Cerebellar cortex (tissue), 1 donor: ENCODE data around the gene OR2A42.
"Not testable (repeated sequence)": the region's sequence is repeated elsewhere in the genome, so short reads cannot be mapped to it uniquely, and the experiment has no call there.

ENCODE experiments used
- DNase-seq: peaks from one replicate; pipeline ENCODE4 v3.0.0-alpha.2; 2015; ENCODE audit warnings: low spot score

OR2A42 gene, protein sequence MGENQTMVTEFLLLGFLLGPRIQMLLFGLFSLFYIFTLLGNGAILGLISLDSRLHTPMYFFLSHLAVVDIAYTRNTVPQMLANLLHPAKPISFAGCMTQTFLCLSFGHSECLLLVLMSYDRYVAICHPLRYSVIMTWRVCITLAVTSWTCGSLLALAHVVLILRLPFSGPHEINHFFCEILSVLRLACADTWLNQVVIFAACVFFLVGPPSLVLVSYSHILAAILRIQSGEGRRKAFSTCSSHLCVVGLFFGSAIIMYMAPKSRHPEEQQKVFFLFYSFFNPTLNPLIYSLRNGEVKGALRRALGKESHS

DNA sequence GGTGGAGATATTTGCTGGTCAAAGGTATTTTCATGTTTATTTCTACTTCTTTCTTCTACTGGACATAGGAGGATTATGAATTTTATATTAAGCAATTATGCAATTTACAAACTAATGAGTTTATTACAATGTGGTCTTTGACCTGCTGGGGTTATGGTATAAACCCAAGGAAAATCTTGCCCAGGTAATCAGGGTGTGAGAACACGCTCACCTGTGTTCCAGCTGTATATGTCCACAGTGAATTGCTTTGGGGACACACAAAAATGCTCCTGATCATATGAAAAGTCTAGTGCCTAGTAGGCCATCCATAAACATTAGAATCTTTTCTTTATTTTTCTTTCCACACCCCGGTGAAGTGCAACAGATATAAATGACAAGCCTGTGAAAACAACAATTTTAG lies at the start of gene OR2A42:
TSS of gene OR2A42 (minus strand) at position 241 of the 400 bp plus-strand sequence. CDS start 6,762 bp downstream, outside the sequence.
- not testable (repeated sequence) for DNase-seq

DNA sequence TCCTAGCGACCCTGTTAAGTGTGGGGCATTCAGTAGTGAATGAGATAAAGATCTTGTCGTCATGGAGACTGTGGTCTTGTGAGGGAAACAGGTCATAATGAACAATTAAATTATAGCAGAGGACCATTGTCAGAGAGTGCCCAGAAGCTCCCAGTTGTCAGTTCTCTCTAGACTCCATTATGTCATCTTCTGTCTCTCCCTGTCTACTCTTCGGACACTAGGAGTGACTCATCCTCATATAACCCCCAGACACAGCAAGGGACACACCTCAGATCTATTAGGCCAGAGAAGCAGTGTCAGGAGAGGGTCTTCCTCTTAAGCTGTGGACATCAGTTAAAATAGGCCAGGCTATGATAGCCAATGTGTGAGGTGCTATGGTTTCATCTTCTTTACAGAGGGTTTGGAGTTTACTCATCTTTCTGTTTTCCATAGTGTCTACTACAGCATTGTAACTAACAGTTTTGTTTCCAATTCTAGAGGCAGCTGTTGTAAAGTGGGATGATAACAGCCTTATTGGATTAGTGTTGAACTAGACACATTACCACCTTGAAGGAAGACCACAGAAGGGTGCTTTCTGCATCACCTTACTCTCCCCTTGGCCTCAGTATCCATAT lies 47.9 kb upstream of the OR2A42 start:
- not testable (repeated sequence) for DNase-seq

DNA sequence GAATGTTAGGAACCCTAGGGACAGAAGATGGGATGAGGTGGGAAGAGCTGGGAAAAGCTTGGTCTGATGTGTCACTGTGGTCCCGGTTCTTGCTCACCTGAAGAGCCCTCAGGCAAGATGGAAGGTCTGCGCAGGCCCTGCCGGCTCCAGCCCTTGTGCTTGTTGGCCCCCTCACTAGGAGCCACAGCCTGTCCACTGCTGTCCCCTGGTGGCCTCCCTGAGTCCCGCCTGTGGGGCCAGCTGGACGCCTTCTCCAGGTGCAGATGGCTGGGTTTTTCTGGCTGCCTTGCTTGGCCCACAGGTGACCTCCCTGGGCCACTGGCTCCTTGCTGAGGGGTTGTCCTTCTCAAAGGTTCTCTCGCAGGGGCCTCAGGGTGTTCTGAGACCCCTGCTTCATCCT lies 44.3 kb upstream of the OR2A42 start:
- DNase-seq: not testable (repeated sequence)

DNA sequence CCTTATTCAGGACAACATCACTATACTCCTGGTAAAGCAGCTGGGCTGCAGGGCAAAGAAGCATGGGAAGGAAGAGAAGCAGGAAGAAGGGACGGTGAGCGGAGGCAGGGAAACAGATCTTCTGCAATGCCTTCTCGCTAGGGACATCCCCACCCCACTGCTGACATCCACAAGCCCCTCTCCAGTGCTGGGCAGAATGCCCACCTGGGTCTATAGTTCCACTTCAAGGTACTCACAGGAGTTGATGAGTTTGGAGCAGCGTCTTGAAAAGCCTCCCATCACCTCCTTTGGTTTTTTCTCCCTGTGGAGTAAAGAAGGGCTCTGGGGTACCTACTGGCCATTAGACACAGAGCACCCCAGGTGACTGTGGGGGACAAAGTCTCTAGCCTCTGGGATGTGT lies 43.1 kb upstream of the OR2A42 start:
- DNase-seq: not testable (repeated sequence)

DNA sequence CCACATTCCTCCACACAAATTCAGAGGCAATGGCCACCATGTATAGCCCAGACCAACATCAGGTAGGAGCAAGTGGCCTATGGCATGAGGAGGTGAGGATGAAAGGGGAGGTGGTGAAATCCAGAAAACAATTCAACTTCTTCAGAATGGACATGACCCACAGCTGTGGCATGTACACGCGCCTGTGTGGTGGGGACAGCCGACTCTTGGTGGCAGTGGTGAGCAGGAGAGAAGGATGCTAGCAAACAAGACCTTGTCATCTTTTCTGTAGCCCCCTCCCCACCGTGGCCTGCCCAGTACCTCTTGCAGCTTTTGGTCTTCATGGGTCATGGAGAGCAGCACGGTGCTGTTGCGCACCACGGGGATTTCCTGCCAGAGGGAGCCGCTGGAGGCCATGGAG lies 42.6 kb upstream of the OR2A42 start:
- not testable (repeated sequence) for DNase-seq

DNA sequence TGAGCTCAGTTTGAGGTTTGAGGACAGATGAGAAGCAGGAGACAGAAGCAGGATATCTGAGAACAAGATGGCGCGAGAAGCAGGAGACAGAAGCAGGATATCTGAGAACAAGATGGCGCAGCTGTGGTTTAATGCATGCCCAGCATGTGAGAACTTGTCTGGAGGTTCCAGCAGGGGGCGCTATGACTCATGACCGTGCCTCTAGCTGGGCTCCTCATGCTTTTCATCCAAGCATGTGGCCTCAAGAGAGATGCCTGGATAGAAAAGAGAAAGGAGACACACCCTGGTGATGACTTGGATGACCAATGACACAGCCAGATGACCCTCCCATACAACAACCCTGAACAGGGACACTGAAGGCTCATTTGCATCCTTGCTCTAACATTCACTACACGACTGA lies 40.6 kb upstream of the OR2A42 start:
- not testable (repeated sequence) for DNase-seq

DNA sequence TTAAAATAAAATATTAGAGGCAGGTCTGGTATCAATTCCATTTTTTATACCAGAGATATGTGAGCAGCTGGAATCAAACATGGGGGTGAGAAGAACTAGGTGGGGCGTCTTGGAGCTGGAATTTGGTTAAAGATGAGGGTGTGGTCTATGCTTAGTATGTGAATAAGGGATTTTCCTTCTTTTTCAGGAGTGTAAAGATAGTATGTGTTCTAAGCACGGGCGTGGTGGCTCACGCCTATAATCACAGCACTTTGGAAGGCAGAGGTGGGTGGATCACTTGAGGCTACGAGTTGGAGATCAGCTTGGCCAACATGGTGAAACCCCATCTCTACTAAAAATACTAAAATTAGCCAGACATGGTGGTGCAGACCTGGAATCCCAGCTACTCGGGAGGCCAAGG lies 35.9 kb upstream of the OR2A42 start:
- not testable (repeated sequence) for DNase-seq

DNA sequence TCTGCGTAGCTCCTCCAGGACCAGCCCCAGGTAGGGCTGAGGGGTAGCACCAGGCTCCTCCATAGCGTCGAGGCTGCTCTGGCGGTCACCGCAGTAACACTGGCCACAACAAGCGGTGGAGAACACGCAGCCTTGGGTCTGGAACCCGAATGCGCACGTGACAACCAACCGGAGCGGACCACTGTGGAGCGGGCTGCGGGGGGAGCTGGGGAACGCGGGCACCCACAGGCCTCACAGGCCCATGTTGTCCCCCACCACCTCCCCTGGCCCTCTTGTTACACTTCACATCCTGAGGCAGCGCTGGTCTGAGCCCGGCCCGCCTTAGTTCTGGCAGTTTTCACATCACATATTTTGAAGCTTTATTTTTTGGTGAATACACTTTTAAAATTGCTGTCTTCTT lies 29.8 kb upstream of the OR2A42 start, which contains the start of gene CTAGE8:
TSS of gene CTAGE8 (minus strand) at position 101 of the 400 bp plus-strand sequence. CDS start at position 63, 38 bp downstream.
- not testable (repeated sequence) for DNase-seq

DNA sequence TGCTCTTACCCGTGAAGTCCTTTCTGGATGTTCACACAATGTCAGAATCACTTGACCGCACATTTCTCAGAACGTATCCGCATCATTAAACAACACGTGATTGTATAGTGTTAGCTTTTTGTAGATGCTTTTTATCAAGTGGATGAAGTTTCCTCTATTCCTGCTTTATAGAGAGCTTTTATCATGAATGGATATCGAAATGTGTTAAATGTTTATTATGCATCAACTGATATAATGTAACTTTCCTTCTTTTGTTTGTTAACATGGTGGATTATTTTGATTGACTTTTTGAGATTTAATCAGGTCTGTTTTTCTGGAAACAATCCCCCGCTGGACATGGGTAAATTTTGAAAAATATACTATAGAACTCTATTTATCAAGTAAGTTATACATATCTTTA lies 25.3 kb upstream of the OR2A42 start, which contains the start of gene OR2A7:
TSS of gene OR2A7 (minus strand) at position 101 of the 400 bp plus-strand sequence. CDS start 5,164 bp downstream, outside the sequence.
- DNase-seq: not testable (repeated sequence)

DNA sequence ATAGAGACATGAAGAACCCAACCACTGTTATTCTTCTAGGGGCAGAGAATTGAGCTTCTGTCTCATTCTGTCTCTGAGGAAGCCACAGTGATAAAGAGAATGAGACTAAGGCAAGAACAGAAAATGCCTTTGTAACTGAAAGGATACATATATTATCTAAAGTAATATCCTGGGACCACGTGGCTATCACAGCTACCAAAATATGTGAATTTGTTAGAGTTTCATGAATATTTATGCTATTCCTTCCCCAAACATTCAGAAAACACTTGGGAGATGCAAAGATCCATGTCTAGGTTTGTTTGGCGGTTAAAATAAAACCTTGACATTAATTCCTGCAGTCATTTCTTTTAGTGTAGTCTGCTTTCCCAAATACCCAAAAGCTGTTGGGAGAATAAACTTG lies 22.7 kb upstream of the OR2A42 start:
- not testable (repeated sequence) for DNase-seq

DNA sequence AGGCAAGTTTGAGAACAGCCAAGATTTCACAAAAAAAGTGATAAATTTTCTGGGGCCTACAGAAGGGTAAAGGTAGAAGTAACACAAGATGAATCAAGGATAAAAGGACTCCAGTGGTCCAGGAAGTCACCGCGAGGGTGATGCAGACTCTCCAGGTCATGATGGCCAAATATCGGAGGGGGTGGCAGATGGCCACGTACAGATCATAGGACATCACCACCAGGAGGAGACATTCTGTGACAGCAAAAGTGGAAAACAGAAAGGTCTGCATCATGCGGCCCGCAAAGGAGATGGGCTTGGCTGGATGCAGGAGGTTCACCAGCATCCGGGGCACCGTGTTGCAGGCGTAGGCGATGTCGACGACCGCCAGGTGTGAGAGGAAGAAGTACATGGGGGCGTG lies 19.7 kb upstream of the OR2A42 start:
- DNase-seq: not testable (repeated sequence)

DNA sequence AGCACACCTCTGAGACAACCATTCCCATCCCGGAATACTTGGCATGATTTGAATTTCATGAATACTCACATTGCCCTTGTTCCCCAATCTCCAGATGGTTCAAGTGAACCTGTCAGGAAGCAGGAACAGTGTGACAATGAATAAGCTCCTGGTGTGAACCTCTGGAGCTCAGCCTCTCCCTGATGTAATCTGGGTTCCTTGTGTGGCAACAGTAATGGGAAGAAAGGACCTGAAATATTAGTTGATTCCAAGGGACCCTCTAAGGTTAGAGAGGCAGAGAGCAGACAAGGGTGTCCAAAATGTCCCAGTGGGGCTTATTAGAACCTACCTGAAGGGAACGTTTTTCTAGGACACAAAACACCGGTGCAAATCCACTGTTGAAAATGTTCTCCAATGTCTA lies 16.7 kb upstream of the OR2A42 start:
- no peak for DNase-seq

DNA sequence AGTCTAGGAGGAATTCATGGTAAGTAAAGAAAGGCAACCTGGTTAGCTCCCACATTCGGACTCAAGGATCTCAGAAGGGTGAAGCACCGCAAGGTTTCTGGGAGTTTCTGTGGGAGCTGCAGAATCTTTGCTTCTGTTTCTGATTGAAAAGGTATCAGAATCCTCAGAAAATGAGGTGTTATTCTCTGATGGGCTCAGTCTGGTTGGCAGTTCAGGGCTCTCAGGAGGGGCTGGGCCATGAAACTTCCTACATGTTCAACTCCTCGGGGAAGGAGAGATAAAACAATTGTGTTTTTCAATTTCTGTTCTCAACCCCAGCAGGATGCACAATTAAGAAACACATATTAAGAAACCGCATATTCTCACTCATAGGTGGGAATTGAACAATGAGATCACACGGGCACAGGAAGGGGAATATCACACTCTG lies 16.1 kb upstream of the OR2A42 start:
- DNase-seq: no peak

DNA sequence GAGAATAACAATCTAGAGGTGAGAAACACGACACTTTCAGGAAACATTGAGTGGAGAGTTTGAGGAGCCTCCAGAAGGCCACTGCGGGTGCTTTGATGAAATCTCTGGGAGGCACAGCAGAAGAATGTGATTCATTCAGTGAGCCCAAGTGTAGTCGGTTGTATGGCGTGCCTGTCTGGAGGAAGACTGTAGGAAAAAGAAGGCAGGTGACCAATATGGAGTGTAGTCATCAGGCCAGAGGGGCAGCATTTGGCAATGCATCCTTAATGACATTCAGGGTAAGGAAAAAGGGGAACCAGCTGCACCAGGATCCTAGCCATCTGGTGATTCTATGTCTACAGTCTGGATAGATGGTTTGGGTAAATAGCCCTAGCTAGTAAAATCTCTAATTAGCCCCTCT lies 12.9 kb upstream of the OR2A42 start:
- DNase-seq: not testable (repeated sequence)

DNA sequence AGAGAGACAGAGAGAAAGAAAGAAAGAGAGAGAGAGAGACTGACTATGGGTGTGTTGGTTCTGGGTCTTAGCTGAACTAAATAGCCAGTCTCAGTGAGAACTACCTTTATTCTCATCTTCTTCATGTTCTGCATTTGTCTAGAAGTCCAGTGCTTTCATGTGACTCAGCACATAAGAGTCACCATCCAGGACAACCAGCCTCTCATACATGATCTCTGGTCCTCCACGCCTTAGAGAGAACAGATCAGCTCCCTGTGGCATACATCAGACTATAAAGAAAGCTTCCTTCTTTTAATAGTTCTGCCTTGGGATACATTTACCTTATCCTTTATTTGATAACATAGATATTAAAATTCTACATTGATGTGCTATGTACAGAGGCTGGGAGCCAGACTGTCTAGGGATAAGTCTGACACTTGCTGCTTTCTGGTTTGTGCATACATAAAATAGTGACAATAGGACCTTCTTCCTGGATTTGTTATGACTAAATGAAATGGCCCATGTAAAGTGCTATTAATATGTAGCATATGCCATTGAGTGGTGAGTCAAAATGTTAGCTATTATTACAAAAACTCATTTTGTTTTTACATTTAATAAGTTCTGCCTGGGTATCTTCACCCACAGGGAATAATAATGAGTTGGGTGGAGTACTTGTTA lies 8.4 kb upstream of the OR2A42 start:
- not testable (repeated sequence) for DNase-seq

DNA sequence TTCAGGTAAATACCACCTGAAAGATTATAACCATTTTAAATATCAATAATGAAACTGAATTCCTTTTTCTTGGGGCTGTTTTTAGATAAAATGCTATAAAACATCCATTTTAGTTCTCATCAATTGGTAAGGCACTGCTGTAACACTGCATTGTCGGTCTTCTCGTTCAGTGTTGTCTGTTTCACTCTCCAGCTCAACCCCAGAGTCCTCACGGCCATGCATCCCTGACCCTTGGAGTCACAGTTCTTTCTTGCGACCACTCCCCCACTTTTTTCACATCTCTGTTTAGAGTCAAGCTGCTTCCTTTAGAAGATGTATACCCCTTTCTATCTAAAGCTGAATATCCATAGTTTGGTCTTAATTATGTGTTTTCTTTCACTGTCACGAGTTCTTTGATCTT lies 7.6 kb upstream of the OR2A42 start:
- not testable (repeated sequence) for DNase-seq

DNA sequence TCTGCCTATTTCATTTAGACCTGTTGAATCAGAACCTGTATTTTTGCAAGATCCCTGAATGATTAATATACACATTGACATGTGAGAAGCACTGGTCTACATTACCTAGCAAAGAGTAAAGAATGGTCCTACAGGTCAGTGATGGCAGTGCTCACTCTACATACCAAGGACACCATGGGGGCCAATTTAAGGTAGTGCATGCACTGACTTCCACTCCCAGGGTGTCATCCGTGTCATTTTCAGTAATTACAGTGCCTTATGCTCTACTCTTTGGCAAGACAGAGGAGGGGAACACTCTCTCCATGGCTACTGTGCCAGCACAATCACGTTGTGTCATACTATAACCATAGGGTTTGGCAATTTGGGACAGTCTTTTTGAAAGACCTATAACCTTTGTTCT lies 6.0 kb upstream of the OR2A42 start:
- DNase-seq: not testable (repeated sequence)

DNA sequence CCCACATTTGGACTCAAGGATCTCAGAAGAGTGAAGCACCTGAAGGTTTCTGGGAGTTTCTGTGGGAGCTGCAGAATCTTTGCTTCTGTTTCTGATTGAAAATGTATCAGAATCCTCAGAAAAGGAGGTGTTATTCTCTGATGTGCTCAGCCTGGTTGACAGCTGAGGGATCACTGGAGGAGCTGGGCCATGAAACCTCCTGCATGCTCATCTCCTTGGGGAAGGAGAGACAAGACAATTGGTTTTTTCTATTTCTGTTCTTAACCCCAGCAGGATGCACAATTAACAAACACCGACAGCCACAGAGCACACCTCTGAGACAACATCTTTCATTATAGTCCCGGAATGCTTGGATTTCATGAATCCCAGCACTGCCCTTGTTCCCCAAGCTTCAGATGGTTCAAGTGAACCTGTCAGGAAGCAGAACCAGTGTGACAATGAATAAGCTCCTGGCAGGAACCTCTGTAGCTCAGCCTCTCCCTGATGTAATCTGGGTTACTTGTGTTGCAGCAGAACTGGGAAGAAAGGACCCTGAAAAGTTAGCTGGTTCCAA lies 799 bp downstream of the OR2A42 start:
- not testable (repeated sequence) for DNase-seq

DNA sequence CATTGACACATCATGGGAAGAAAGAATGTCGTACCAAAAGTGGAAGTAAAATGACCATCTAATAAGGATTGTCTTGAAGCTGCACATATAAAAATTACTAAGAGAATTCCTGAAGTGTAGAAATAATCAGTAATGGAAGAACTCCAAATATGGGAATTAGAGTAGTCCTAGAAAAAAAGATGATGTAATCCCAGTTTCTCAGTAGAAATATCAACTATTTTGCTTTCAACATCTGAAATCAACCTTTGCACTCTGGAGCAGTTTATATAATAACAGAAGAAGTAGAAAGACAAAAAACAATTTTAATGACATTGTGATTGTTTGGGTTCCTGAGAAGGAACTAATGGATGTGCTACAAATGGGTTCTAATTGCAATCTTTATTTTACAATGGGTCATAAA lies 6.4 kb downstream of the OR2A42 start:
- DNase-seq: not testable (repeated sequence)

DNA sequence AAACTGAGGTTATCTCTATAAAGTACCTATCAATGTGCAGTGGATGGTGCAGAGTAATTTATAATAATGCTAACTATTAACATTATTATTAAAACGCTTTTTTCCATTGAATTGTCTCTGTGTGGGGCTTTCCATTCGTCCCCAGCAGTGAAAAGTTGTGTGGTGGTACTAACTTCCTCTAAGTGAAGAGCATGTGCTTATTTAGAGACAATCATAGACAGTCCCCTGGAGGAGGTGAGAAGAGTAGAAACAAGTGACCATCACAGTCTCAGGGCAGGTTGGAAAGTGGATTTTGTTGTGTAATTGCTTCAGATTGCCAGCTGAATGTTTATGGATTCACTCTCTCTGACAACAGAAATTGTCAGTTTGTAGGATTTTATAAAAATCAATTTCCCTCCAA lies 8.4 kb downstream of the OR2A42 start:
- not testable (repeated sequence) for DNase-seq

DNA sequence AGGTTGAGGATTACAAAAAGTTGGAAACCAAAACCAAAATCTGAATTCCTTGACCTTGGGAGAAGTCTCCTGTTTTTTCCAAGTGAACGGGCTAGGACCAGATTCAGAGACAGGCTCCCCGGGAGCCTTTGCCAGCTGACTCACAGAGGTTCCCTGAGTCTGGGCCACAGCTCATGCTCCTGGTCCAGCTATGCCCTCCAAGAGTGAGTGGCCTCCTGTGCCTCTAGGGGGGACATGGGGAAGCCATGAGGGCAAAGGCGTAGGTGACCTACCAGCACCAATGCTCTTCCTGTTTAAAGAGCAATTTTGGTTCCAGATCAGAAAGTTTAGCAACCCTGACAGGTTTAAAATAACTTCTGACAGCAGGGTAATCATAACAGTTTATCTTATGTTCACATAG lies 10.6 kb downstream of the OR2A42 start:
- not testable (repeated sequence) for DNase-seq

DNA sequence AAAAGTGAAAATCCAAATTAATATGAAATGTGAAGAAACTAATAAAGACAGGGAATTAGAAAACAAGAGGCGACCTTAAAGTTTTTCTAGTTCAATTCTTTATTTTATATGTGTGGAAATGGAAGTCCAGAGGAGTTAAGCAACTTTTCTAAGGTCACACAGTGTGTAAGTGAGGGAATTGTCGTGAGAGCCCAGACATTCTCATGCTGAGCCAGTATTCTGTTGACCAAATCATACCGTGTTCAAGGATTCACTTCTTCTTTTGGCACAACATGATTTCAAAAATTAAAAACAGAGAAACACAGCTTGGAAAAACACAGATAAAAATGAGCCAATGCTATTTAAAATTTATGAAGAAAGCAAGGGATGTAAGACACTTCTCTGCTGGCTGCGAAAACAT lies 12.5 kb downstream of the OR2A42 start:
- not testable (repeated sequence) for DNase-seq
